Medulla oblongata (tissue), 1 donor: ENCODE data around the gene SIM2.

Experiments used
- DNase-seq: peaks from one replicate; pipeline ENCODE4 v3.0.0-alpha.2; 2015; ENCODE audit errors: extremely low spot score

Gene SIM2

DNA sequence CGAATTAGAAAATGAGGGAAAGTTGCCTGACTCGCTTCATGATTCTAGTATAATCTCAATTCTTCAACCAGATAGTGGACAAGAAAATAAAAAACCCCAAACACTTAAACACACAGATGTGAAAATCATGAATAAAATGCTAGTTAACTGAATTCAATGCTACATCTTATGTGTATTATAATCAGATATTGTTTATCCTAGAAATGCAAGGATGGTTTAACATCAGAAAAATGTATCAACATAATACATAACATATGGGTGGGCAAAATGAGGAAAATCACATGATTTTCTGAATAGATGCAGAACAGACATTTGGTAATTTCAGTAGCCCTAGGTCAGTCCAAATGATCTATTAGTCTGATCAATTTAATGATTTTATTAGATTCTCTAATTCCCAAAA lies 97.2 kb downstream of the SIM2 start:
- DNase-seq: no peak

DNA sequence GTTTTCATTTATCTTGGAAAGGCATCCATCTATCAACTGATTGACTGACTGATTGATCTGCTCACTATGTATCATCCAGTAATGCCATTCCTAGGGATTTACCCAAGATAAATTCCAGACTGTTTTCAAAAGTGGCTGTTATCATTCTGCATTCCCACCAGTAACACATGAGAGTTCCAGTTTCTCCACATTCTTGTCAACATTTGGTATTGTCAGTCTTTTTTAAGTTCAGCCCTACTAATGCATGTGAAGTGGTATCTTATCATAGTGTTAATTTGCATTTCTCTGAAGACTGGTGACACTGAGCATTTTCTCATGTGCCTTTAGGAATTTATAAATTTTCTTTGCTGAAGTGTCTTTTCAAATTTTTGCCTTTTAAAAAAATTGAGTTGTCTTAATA lies 99.6 kb downstream of the SIM2 start:
- no peak for DNase-seq
